Fibroblast of skin of left biceps (primary cell): ENCODE data around the gene GSK3B.
"Not testable (repeated sequence)": the region's sequence is repeated elsewhere in the genome, so short reads cannot be mapped to it uniquely, and the experiment has no call there.

Experiments used
- DNase-seq, 2 experiments: peaks; one replicate each; pipeline ENCODE4 v3.0.0-alpha.2; 2013; ENCODE audit warnings: low read depth in 2 of 2

GSK3B gene

DNA sequence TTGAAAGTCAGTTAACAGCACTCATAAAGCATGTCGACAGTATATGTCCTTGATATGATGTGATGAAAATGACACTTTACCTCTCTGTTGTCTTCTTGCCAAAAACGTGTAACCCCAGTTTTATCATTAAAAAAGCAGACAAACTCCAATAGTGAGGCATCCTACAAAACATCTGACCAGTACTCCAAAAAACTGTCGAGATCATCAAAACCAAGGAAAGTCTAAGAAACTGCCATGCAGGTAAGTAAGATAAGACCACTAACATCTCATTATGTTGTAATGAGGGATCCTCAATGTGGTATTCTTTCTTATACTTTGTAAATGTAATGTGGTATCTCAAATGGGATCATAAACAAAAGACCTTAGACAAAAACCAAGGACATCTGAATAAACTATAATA is 160.0 kb downstream of the GSK3B start:
- DNase-seq: no peak

DNA sequence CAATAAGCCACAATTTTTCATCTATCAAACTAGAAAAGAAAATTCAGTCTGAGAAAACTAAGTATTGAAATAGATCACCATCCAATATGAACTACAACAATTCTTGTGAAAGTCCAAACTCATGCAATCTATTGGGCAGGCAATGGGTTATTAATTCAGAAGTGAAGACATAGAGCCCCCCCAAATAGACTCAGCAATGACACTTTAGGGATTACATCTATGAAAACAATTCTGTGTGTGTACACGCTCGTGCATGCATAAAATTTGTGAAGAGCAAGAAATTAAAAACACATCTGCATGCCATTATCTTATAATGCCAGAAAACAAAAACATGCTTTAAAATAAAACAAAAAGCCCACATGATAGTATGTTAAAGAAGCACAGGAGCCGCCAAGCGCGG is 161.0 kb downstream of the GSK3B start:
- peak in 1 of 2 experiments; percentile 6 for DNase-seq

DNA sequence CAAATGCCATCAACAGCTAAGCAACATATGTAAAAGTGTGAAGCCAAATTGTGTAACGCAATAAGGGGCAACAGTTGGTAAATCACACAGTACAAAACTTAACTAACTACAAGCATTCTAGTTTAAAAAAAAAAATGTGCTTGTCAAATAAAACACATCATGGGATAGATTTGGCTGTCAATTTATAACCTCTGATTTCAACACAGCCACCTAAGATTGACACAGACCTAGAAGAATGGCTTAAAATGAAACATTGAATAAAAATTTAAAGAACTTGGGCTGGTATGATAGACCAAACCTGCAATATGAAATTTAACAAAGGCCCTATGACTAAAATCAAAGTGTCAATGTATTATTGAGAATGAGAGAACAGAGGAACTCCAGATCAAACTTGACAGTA is 164.0 kb downstream of the GSK3B start:
- no peak for DNase-seq

DNA sequence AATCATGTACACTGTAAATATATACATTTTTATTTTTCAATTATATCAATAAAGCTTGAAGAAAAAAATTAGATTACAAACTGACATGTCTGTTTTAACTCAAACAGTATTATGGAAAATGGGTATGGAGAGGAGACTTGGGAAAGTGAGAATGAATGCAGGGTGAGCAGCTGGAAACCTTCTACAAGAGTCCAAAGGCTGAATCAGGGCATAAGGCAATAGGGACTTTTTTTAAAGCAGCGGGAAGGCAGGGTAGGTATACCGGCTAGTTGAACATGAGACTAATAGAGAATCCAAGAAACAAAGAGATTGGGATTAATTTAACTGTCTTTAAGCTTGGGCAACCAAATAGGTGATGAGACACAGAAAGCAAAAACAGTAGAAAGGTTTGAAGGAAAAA is 167.1 kb downstream of the GSK3B start:
- no peak for DNase-seq

DNA sequence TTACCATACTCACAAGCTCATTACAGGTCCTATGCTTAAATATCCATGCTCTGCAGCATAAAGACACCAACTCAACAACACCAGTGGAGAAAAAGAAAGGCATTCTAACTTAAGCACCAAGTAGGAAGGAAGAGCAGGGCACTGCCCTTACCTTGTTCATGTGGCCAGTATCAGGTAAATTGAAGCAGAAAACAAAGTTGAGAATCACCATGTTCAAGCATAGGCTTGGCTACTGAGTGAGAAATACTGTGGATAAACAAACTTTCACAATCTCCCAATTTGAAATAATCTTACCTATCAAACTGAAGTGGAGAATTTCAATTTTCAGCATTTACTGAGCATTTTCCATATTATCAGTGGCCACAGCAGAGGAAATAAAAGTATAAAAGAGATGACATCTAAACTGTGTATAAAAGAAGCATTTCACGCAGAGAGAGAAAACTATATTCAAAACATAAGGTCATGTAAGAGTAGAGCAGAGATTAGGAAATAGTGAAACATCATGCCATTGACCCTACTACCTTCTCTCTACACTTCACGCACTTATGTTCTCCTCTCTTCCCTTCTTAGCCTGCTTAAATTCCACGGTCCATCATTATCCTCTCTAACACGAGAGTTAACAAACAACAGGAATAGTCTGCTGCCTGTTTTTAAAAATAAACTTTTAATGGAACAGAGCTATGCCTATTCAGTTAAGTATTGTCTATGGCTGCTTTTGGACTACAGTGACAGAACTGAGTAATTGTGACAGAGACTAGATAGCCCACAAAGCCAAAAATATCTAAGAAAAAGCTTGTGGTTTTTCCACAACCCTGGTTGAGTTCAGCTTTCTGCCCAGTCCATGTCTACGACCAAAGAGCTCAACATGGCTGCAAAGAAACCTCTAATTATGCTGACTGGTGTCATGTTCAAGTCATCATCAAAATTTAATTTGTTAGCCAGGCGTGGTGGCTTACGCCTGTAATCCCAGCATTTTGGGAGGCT is 169.8 kb downstream of the GSK3B start:
- DNase-seq: no peak

DNA sequence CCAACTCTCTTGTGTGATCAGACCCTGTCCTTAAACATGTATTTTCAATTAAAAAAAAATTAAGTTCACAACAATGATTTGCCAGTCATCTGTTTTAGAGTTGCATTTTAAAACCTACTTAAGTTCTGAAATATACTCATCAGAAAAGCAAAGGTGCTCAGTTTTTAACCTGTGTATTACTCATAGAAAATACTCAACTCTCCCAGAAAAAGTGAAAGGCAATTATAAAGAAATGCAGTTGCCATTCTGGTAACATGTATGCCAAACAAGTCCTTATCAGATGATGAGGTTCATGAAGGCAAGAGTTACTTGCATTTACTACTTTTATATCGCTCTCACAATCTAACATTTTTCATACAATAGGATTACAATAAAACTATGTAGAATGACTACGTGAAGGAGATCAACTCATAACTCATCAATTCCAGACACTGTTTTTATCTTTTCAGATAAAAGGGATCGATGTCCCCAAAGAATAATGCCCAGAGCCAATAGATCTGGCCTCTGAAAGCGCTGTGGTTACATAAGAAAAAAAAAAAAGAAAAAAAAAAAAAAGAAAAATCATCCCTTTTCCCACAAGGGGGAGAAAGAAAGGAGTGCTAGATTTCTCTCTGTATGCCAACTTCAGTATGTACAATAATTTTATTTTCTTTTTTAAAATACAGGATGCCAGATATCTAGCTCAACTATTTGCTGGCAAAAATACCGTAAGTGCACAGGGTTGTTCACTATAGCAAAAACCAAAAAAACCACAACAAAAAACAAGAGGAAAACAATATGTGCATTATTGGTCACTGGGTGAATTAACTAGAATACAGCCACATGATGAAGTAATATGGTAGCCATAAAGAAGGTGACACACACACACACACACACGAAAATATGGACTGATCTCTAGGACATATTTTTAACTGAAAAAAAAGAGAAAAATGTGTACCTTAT is 175.0 kb downstream of the GSK3B start:
- DNase-seq: no peak

DNA sequence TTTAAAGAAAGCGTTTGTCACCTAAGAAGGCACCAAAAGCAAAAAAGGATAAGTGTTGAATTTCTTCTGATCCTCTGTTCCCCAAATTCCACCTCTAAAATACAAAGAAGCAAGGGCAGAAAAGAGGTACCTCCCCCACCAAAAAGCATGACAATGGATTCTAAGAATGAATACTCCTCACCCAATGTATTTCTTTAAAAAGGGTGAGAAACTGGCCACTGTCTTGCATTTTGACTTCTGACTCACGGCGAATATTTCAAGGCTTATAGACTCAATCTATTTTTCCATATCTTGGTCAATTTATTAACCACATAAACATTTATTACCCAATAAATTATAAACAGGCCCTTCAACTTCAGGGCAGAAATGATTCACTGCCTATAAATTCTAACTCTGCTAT is 181.2 kb downstream of the GSK3B start:
- DNase-seq: peak; percentile 35 to 36

DNA sequence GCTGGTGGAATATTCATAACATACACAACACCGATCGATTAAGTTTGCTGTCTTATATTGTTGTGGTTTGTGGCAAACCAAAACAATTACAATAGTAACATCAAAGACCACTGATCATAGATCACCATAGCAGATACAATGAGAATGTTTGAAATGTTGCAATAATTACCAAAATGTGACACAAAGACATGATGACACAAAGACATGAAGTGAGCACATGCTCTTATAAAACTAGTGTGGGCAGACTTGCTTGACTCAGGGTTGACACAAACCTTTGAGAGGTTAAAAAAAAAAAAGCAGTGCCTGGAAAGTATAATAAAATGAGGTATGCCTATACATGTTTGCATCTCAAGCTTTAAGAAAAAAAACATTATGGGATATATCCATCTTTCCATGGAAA is 182.0 kb downstream of the GSK3B start:
- DNase-seq: no peak

DNA sequence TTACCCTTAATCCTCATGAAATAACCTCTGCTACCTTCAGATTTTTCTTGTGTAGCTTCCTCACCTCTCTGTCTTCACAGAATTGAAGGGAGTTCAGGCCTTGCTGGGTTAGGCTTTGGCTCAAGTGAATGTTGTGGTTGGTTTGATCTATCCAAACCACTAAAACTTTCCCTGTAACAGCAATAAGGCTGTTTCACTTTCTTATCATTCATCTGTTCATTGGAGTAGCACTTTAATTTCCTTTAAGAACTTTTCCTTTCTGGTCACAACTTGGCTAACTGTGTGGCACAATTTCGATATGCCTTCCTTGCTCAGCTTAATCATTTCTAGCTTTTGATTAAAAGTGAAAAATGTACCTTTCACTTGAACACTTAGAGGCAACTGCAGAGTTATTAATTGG is 182.5 kb downstream of the GSK3B start:
- no peak for DNase-seq

DNA sequence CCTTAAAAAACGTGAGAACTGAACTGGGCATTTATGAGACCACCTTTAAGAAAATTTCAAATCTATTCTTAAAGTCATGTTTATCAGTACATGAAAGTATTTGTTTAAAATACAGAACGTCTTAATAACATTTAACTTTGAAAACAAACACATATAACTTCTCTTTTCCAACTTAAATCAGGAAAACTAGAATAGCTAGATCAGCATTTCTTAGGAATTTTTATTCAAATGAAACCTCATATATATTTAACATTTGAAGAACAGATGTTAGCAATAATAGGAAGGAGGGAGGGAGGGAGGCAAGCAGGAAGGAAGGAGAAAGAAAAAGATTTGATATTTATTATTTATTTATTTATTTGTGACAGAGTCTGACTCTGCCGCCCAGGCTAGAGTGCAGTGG is 192.2 kb downstream of the GSK3B start:
- DNase-seq: no peak

DNA sequence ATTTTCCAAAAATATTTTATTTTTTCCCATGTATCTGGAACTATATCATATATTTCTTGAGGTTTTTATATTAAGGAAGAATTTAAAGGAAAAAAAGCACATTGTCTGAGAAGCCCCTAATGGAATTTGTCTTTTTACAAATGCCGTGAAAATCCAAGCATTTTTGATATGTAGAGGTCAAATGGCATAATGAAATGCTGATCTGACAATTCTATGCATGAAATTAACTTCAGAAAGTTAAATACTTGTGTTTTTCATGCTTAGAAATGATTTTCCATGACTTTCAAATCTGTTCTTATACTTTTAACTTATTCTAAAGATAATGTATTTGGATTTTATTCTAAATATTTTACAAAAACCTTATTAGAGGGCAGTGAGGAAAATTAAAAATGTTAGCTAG is 193.1 kb downstream of the GSK3B start:
- no peak for DNase-seq

DNA sequence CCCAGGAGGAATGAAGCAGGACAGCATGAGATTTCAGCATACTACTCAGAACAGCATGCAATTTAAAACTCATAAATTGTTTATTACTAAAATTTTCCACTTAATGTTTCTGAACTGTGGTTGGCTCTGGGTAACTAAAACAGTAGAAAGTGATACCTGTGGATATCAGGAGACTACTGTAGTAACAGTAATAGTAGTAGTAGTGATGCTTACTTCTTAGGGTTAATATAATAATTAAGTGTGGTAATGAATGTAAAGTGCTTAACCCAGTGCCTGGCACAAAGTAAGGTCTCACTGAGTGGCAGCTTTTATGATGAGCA is 195.1 kb downstream of the GSK3B start:
- DNase-seq: no peak

DNA sequence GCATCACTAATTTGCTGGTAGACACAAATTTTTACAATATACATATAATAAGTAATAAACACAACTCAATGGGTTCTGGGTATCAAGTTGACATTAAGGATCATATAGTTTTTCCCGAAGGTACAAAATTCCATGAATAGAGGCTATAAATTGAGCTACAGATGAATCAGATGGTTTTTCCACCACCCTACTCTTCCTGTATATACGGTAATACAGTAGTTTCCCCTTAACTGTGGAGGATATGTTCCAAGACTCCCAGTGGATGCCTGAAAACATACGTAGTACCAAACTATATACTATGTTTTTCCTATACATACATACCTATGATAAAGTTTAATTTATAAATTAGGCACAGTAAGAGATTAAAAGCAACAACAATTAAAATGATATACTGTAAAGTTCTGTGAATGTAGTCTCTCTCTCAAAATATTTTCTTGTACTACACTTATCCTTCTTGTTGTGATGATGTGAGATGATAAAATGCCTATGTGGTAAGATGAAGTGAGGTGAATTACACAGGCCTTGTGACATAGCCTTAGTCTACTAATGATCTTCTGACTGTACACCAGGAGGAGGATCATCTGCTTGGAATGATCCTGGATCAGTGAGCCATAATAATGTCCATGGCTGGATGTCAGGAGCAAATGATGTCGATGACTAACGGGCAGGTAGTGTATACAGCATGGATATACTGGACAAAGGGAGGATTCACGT is 195.6 kb downstream of the GSK3B start:
- DNase-seq: no peak

DNA sequence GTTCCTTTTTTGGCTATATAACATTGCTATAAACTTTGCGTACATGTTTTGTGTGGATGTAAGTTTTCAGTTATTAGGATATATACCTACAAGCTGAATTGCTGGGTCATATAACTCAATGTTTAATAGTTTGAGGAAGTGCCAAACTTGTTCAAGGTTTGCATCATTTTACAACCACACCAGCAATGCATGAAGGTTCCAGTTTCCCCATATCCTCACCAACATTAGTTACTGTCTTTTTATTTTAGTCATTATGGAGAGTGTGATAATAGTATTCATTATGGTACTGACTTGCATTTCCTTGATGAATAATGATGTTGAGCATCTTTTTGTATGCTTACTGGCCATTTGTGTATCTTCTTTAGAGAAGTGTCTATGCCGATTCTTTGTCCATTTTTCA is 200.1 kb downstream of the GSK3B start:
- DNase-seq: no peak

DNA sequence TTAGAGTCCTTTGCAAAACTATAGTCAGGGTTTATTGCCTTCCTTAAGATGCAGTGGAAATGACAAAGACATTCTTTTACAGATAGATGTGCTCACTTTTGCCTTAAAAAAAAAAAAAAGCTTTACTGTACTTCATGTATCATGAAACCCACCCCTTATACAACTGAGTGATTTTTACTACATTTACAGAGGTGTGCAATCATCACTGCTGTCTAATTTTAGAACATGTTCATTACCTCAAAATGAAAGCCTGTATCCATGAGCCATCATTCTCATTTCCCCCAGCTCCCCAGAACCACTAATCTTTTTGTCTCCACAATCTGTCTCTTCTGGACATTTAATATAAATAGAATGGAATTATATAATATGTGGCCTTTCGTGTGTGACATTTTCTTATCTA is 200.5 kb downstream of the GSK3B start:
- no peak for DNase-seq

DNA sequence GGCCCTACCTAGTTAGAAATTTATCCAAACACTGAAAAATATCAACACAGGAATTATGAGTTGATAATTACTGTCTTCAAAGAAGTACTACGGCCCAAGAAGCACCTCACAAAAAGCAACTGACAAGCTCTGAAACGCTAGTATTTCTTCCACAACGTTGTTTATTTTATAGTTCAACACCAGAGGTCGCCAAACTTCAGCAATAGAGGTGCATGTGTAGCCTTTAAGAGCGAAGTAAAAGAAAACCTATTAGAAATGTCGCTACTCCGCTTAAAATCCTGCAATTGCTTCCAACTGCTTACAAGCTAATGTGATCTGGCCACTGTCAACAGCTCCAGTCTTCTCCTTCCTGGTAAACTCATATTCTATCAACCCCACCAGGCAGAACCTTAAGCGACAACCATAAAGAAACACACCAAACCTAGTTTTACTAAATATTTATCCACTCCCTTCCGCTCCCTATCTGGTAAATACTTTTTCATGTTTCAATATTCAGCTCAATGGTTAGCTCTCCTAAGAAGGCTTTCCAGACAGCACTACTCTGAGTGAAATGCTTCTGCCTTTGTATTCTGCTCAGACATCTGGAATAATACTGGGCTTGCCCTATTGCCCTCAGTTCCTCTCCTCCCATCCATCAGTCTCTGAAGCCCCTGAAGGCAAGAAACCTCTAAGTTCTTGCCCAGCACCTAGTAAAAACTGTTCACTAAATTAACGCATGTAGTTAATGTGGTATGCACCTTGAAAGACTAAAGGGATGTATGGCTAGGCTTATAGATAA is 202.1 kb downstream of the GSK3B start:
- DNase-seq: peak; percentile 41 to 52

DNA sequence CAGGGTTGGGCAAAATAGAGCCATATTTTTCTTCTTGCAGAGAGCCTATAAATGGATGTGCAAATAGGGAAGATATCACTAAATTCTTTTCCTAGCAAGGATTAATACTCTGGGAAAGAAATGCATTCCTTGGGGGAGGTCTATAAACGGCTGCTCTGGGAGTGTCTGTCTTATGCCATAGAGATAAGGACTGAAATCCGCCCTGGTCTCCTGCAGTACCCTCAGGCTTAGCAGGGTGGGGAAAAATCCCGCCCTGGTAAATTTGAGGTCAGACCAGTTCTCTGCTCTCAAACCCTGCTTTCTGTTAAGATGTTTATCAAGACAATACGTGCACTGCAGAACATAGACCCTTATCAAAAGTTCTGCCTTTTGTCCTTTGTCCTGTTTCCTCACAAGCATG is 205.6 kb downstream of the GSK3B start:
- not testable (repeated sequence) for DNase-seq

DNA sequence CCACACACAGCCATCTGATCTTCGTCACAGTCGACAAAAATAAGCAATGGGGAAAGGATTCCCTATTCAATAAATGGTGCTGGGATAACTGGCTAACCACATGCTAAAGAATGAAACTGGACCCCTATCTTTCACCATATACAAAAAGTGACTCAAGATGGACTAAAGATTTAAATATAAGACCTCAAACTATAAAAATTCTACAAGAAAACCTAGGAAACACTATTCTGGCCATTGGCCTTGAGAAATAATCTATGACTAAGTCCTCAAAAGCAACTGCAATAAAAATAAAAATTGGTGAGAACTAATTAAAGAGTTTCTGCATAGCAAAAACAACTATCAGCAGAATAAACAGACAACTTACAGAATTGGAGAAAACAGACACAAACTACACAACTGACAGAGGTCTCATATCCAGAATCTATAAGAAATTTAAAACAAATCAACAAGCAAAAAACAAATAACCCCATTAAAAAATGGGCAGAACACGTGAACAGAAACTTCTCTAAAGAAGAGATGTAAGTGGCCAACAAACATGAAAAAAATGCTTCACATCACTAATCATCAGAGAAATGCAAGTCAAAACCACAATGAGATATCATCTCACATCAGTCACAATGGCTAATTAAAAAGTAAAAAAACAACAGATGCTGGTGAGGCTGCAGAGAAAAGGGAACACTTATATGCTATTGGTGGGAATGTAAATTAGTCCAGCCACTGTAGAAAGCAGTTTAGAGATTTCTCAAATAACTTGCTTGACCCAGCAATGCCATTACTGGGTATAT is 208.3 kb downstream of the GSK3B start:
- DNase-seq: no peak

DNA sequence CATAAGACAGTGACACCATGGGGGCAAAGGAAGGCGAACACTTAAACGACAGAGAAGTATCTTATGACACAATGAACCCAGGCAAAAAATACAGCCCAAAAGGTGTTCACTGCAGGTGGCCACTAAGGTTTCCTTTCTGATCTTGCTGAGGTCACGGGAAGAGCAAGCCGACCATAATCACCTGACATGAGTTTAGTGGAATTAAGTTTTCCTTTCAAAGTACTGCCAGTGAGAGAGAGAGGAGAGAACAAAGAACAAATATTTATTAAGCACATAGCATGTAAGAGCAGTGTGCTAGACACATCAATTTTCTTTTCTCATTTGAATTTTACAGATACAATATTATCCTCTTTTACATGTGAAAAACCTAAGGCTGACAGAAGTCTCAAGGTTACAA is 210.1 kb downstream of the GSK3B start:
- DNase-seq: no peak

DNA sequence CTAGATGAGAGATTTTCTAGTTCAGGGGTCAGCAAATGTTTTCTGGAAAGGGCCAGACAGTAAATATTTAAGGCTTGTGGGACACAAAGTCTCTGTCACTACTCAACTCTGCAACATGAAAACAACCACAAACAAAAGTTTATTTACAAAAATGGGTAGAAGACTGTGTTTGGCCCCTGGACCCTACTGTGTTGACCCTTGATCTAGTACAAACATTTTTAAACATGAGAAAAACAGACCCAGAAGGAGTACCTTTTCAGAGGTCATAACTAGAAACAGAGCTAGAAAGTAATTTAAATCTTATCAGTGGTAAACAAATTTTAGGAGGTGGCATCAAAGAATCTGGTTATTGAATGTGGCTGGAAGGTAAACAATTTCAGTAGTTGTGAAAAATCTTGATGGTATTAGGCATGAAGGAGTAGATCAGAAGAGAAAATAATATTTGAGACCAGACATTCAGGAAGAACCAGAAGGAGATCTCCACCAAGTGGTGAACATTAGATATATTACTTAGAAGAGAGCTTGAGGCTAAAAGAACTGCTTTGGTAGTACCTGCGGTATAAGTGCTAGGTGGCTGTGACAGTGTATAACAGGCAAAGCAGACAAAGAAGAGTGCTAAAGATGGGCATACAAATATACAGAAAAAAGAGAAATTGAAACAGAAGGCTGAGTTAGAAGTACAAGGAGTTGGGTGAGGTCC is 210.6 kb downstream of the GSK3B start:
- no peak for DNase-seq
